Activated CD4-positive, alpha-beta T cell treated with anti-CD3 and anti-CD28 coated beads for 48 hours (primary cell): ENCODE measurements around the gene TMEM17.
A peak's percentile ranks its signal among the peaks of the same experiment; 100 is the strongest.

ENCODE experiments used
- DNase-seq: peaks from one replicate; pipeline ENCODE4 v3.0.0-alpha.2; 2020

Gene TMEM17

DNA sequence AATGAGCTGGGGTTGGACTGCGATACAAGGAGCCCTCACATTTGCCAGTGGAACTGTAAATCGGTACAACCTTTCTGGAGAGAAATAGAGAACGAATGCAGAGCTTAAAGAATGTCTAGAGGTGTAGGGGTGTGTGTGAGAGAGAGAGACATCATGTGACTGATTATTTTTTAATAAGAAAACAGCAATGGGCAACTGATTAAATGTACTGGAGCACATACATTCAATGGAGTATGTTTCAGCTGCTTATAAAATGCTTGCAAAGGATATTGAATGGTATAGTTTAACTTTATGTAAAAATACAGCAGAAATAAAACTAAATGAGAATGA, 391 bp upstream of the TMEM17 start:
- DNase-seq = no peak

- no peak for DNase-seq
Observed at GRCh38 chr2:62505109-62505749, 766 bp downstream of the TMEM17 start.

DNA sequence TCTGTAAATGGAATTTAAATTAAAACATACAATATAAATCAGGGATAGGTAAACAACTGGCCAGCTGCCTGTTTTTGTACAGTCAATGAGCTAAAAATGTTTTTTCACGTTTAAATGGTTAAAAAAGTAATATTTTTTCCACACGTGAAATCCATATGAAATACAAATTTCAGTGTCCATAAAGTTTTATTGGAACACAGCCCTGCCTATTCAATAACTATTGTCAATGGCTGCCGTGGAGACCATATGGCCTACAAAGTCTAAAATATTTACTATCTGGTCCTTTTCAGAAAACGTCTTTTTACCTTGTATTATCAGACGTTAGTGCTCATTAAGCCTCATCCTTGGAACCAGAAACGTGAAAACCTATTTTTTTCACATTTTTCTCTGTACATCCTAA, 1.3 kb downstream of the TMEM17 start:
- DNase-seq = no peak

GRCh38 chr2:62501794-62502500, 4.0 kb downstream of the TMEM17 start:
- DNase-seq = no peak

DNA sequence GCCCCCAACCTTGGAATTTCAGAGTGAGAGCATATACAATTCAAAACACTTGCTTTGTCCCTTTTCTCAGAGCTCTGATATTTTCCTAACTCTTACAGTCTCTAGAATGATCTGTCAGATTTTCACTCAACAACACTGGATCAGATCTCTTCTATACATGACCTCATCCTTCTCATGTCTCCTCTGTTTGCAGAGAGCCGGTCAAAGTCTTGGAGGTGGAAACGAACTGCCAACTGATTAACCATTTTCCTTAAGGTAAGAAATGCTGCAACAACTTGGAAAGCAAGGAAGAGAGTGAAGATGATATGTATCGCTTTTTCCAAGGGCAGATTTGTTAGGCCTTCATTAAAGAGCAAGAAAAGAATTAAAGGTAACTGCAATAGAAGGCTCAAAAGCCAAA, 4.9 kb downstream of the TMEM17 start:
- no peak for DNase-seq

GRCh38 chr2:62499430-62500060, 6.5 kb downstream of the TMEM17 start:
- DNase-seq = no peak

- no peak for DNase-seq
Observed at GRCh38 chr2:62498739-62499138, 7.3 kb downstream of the TMEM17 start.

DNA sequence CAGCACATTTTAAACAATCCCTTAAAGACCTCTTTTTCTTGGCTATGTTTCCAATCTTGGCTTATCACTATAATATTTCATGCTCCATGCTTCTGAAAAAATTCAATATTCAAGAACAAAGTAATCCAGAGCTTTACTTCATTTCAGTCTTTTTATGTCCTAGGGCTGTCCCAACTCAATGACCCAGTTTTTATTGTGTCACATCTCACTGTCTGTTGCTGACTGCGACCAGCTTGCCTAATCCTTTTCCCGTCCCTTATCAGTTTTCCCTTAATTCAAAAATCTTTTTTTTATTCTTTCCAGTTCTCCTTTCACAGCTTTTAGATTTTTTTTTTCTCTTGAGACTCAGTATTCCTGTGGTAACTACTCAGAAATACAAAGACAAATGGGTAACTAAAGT, 10.2 kb downstream of the TMEM17 start:
- DNase-seq = no peak

DNA sequence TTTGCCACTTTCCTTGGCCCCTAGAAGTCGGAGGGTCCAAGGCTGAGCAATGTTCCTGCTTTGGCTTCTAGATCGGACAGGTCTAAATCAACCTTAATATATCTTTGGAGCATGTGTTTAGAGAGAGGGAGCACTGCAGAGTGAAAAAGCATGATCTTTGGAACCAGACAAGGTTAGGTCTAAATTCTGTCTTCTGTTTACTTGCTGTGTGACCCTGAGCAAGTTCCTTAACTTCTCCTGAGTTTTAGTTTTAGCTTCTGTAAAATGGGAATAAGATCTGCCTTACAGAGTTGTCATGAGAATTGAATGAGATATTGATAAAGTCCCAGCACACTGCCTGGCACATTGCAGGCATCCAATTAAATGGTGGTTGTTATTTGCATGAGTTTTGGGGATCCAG, 13.9 kb downstream of the TMEM17 start:
- no peak for DNase-seq

DNA sequence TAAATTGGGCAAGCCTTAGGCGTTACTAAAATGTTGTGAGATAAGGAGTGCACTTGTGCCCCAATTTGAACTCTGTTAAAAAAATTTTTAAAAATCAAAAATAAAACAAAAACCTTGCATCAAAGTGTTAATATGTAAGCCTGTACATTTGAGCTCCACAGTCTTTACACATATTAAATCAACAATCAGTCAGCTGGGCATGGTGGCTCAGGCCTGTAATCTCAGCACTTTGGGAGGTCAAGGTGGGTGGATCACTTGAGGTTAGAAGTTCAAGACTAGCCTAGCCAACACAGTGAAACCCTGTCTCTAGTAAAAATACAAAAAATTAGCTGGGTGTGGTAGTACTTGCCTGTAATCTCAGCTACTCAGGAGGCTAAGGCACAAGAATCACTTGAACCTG, 16.3 kb downstream of the TMEM17 start:
- DNase-seq = no peak

- no peak for DNase-seq
Observed at GRCh38 chr2:62489162-62489561, 16.8 kb downstream of the TMEM17 start.

DNA sequence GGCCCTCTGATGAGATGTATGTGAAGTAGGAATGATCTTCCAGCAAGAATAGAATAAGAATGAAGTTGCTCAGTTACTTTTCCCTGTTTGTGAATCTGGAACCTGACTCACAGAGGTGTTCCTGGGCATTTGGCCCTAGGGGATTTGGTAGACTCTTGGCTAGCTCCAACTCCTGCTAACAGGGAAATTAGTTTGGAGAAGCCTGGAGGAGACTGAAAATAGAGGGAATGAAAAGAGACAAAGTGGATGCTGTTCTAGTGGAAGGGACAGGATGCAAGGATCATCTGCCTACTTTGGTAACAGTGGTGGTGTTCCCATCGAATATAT, 19.6 kb downstream of the TMEM17 start:
- DNase-seq = no peak

DNA sequence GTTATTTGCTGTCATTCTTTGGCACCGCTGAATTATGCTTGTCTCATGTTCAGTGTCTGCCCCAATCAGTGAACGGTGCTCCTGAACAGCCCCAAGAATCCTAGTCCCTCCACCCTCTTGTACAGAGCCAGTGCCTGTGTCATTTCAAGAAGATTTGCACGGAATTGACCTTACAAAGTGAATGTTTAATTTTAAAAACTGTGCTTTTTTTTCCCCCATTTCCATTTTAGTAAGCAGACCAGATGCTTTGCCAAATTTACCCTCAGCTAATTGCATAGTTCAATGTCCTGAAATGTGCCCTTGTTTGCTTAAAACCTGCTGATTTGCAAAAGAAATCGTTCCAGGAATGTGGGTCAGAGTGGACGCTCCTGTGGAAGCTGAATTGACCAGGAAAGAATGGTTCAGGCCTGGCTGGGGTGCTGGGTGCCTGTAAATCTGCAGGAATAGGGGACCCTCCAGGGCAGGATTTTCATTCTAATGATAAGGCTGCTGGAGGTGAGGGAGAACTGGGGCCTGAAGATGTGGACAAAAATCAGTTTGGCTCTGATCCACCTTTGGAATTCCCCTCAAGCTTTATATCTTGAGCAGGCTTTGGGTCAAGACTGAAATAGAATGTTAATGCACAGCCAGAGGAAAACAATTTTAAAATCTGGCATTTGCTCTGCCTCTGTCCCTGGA, 20.1 kb downstream of the TMEM17 start:
- no peak for DNase-seq

DNA sequence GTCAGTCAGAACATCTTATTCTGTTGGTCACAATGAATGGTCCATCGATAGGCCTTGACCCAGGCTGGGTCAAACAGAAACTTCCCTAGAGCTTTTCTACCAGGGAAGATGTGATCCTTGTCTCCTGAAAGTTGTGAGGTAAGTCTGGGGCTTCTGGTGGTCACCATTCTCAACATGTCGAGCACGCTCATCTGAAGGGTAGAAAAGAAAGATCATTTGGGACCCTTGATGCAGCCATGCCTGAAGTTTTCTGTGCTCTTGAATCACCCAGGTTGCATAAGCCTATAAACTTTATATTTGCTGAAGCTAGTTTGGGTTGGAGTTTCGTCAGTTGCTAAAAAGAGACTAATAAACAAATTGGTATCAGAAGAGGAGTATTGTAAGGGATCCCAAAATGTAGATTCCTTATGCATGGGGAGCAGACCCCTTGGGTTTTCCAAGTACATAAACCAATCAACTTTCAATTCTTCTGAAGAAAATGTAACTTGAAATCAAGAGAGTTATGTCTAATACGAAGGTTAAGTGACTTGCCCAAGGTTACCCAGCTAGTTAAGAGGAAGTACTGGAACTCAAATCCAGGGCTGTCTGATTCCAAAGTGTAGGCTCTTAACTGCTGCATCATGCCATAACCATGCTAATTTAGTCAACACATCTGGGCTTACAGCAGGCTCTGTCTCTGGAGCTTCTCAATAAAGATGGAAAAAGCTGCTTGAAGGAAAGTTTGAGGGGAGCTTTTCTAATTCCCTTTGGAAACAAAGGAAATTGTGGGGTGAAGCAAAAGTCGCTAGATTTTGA, 23.2 kb downstream of the TMEM17 start:
- DNase-seq = no peak

GRCh38 chr2:62479917-62480316, 26.1 kb downstream of the TMEM17 start:
- DNase-seq = no peak

DNA sequence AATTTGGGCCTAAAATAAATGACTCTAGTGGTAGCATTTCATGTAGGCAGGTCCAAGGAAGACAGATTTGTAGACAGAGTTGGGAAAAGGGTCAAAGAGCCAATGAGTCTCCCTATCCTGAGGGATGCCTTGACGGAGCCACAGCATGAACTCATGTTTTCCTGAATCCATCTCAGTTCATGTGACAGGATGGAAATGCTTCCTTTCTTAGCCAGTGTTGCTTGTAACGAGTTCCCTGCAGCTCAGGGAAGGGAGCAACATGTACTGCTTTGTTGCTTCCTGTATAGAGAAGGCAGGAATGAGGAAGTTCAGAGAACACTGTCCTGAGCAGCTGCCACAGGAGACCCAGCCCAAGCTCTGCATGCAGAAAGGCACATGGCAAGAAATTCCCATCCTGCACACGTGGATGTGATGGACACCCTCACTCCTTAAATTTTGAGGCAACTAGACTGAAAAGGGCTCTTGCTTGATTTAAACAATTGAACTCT, 27.9 kb downstream of the TMEM17 start:
- no peak for DNase-seq

DNA sequence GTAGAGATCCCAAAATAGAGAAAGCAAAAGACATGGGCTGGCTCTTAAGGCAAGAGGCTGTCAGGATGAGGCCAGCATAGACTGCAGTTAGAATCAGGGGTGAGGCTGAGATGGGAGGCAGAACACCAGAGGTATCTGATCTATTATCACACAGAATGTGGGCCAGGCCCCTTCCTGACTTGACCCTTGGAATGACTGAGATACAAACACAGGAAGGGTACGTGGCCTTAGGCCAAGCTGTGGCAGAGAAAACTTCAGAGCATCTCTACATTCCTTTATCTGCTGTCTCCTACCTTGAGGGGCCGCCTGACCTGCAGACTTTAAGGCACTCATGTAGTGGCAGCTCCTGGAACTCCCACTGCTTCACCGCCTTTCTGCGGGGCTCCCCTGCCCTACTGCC, 28.4 kb downstream of the TMEM17 start:
- no peak for DNase-seq

- peak; percentile 9 for DNase-seq
Observed at GRCh38 chr2:62475172-62476011, 30.6 kb downstream of the TMEM17 start.

GRCh38 chr2:62474176-62474575, 31.8 kb downstream of the TMEM17 start:
- no peak for DNase-seq

DNA sequence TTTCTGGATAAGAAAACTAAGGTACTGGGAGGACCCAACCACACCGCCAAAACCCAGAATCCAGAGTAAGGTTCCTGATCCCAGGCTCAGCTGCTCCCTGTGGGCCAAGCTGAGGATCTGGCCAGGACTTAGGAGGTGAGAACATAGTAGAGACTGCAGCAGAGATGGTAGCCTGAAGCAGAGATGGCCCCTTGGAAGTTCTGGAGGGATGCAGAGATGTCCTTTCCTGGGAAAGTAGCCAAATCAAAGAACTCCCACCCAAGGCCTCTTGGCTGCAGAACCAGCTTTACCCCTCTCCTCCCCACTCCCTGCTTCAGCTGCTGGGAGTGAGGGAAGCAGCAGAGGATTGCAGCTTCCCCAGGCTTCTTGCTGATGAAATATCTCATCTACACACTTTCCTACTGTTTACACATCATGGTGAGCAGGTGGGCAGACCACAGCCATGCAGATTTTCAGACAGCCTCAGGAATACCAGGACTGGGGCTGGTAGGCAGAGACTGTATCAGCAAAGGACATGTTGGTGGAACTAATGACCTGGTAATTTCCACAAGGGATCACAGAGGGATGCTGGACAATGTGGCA, 32.7 kb downstream of the TMEM17 start:
- DNase-seq = no peak

DNA sequence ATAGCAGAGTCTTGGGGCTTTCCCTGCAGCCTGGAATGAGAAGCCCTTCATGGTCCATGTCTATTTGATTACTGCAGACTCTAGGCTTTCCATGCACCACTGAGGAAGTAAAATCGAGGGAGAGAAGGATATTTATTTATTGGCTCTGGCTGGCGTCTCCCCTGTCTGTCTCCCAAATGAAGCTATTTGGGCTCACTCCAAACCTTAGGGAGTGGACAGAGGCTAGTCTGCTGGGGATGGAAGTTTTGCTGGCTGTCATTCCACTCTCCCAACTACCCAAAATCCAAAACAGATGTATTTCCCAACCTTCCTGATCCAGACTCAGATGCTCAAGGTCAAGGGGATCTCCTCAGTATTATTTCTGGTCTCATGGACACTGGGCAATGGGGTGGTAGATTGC, 33.7 kb downstream of the TMEM17 start:
- DNase-seq = no peak

- DNase-seq = no peak
Observed at GRCh38 chr2:62471816-62472215, 34.2 kb downstream of the TMEM17 start.
